Chondrocyte (in vitro differentiated cells): ENCODE results near the gene KCNK2. TPM values are rescaled to one million over a fixed set of nuclear protein-coding genes. Genes with fewer than 3 reads are reported as not detected.

Experiments used
- DNase-seq: peaks from one replicate; pipeline ENCODE4 v3.0.0; 2021; ENCODE audit warnings: mixed read lengths, low spot score
- H3K27ac Mint-ChIP-seq: one replicate; pipeline ENCODE4 v1.8.0; 2021; ENCODE audit warnings: mild to moderate bottlenecking, moderate library complexity, mixed read lengths; ENCODE audit not compliant: unreplicated experiment
- H3K27me3 Mint-ChIP-seq: 2 replicates; pipeline ENCODE4 v1.8.0; 2021; ENCODE audit warnings: low read depth, mixed read lengths
- H3K36me3 Mint-ChIP-seq: 2 replicates; pipeline ENCODE4 v1.8.0; 2021; ENCODE audit warnings: low read depth, mixed read lengths
- H3K4me1 Mint-ChIP-seq: 2 replicates; pipeline ENCODE4 v1.8.0; 2021; ENCODE audit warnings: low read depth, mild to moderate bottlenecking, mixed read lengths
- H3K4me3 Mint-ChIP-seq: one replicate; pipeline ENCODE4 v1.8.0; 2021; ENCODE audit warnings: mild to moderate bottlenecking, moderate library complexity, mixed read lengths; ENCODE audit not compliant: unreplicated experiment
- H3K9me3 Mint-ChIP-seq: 2 replicates; pipeline ENCODE4 v1.8.0; 2021; ENCODE audit warnings: low read depth, mixed read lengths
- CTCF ChIP-seq: fragments of 200-600 bp; sonication (generic); IDR thresholded peaks from 2 replicates; pipeline ENCODE4 v1.5.0; 2021; ENCODE audit warnings: antibody characterized with exemption, mild to moderate bottlenecking, moderate library complexity
- total RNA-seq: library from RNA; stranded (reverse); gene quantifications from 3 replicates; pipeline ENCODE4 v1.2.1, GENCODE V29; 2021

The KCNK2 gene
- total RNA-seq, 1 donor from 2014 or later: not detected

GRCh38 chr1:215045698-215046308, 36.7 kb upstream of the KCNK2 start:
- no peak overlapping the region for H3K4me3 Mint-ChIP-seq
- peaks cover 7% of the 10 kb centered on the region for H3K9me3 Mint-ChIP-seq
- H3K27me3 Mint-ChIP-seq: no peaks in the 10 kb centered on the region
- TF ChIP-seq CTCF: no peak
- no peaks in the 10 kb centered on the region for H3K36me3 Mint-ChIP-seq
- H3K4me1 Mint-ChIP-seq: no peaks in the 10 kb centered on the region
- no peak overlapping the region for H3K27ac Mint-ChIP-seq
- DNase-seq: no peak

GRCh38 chr1:215052256-215053015, 30.1 kb upstream of the KCNK2 start:
- H3K36me3 Mint-ChIP-seq: no peaks in the 10 kb centered on the region
- H3K4me1 Mint-ChIP-seq: no peaks in the 10 kb centered on the region
- no peak for TF ChIP-seq CTCF
- no peaks in the 10 kb centered on the region for H3K27me3 Mint-ChIP-seq
- H3K27ac Mint-ChIP-seq: no peak overlapping the region
- H3K4me3 Mint-ChIP-seq: no peak overlapping the region
- no peak for DNase-seq
- peaks cover 7% of the 10 kb centered on the region for H3K9me3 Mint-ChIP-seq

GRCh38 chr1:215054266-215054665, 28.3 kb upstream of the KCNK2 start:
- Mint-ChIP-seq H3K27me3 (peaks cover 5% of the 10 kb centered on the region), H3K4me3 (no peak overlapping the region), H3K9me3 (peaks cover 4% of the 10 kb centered on the region), H3K4me1 (no peaks in the 10 kb centered on the region), H3K27ac (no peak overlapping the region), H3K36me3 (no peaks in the 10 kb centered on the region)
- DNase-seq: no peak
- TF ChIP-seq CTCF: no peak

- Mint-ChIP-seq H3K27me3 (peaks cover 5% of the 10 kb centered on the region), H3K9me3 (no peaks in the 10 kb centered on the region), H3K4me1 (no peaks in the 10 kb centered on the region), H3K27ac (no peak overlapping the region), H3K36me3 (no peaks in the 10 kb centered on the region), H3K4me3 (no peak overlapping the region)
- TF ChIP-seq CTCF: no peak
- DNase-seq: no peak
These were observed 27.1 kb upstream of the KCNK2 start for GRCh38 chr1:215055281-215055935.

GRCh38 chr1:215056584-215056983, 26.0 kb upstream of the KCNK2 start:
- Mint-ChIP-seq H3K4me1 (no peaks in the 10 kb centered on the region), H3K36me3 (no peaks in the 10 kb centered on the region), H3K4me3 (no peak overlapping the region), H3K27me3 (peaks cover 5% of the 10 kb centered on the region), H3K9me3 (no peaks in the 10 kb centered on the region), H3K27ac (no peak overlapping the region)
- no peak for DNase-seq
- TF ChIP-seq CTCF: no peak
